H1 (cell line): ENCODE data around the gene NDNF. TPM values are rescaled to one million over a fixed set of nuclear protein-coding genes. Genes with fewer than 3 reads are reported as not detected.

Experiments
- CTCF ChIA-PET: fragments of 300-600 bp; sonication (Branson Sonifier 250); formaldehyde crosslinking; loops from one replicate; lab custom pipeline; 2021; ENCODE audit not compliant: partially characterized antibody; lab: Charles Lee
- POLR2A ChIA-PET: fragments of 300-600 bp; sonication (Branson Sonifier 250); formaldehyde crosslinking; loops from one replicate; lab custom pipeline; 2021; ENCODE audit warnings: inconsistent platforms; ENCODE audit not compliant: partially characterized antibody; lab: Charles Lee
- DNase-seq, 2 experiments: peaks; one replicate each; pipeline versions ENCODE4 v3.0.0 to v3.0.0-alpha.2; 2010 to 2022; ENCODE audit warnings: low spot score in 2 of 2, low read depth in 1 of 2, mixed read lengths in 1 of 2
- FAIRE-seq: peaks from 2 replicates; lab custom pipeline; 2011; peaks lifted over from hg19 to GRCh38; lab: Jason Lieb, UNC
- H2AFZ ChIP-seq: 2 replicates; pipeline ENCODE4 v1.8.1; 2012; ENCODE audit warnings: low read length, inconsistent platforms
- H2AK5ac ChIP-seq: 2 replicates; pipeline ENCODE4 v1.6.1; 2013; ENCODE audit warnings: low read depth, low read length
- H2BK120ac ChIP-seq: replicated peaks from 2 replicates; pipeline ENCODE3; 2013; ENCODE audit warnings: low read depth, low read length, inconsistent platforms
- H2BK12ac ChIP-seq: 2 replicates; pipeline ENCODE4 v1.6.1; 2013; ENCODE audit warnings: low read depth, low read length
- H2BK15ac ChIP-seq: 2 replicates; pipeline ENCODE4 v1.6.1; 2013; ENCODE audit warnings: low read length
- H2BK20ac ChIP-seq: 2 replicates; pipeline ENCODE4 v1.6.1; 2013; ENCODE audit warnings: low read length
- H2BK5ac ChIP-seq: 2 replicates; pipeline ENCODE4 v1.6.1; 2013; ENCODE audit warnings: low read depth, low read length
- H3K14ac ChIP-seq: 2 replicates; pipeline ENCODE4 v1.6.1; 2013; ENCODE audit warnings: inconsistent platforms; ENCODE audit not compliant: insufficient read length
- H3K18ac ChIP-seq: 2 replicates; pipeline ENCODE4 v1.6.1; 2013; ENCODE audit warnings: low read length; ENCODE audit errors: extremely low read depth
- H3K23ac ChIP-seq: 2 replicates; pipeline ENCODE4 v1.6.1; 2013; ENCODE audit warnings: inconsistent platforms; ENCODE audit not compliant: insufficient read length
- H3K23me2 ChIP-seq: 2 replicates; pipeline ENCODE4 v1.6.1; 2013; ENCODE audit warnings: low read depth, low read length
- H3K27ac ChIP-seq: 2 replicates; pipeline ENCODE4 v1.6.1; 2011; ENCODE audit warnings: low read depth, low read length, inconsistent platforms
- H3K27me3 ChIP-seq, 4 experiments: replicated peaks in 1 of 4; 1 replicate in 1 of 4; 2 replicates in 3 of 4; pipeline versions ENCODE4 v1.6.1 to v1.8.1; 2011 to 2013; ENCODE audit warnings: low read length in 3 of 4, mild to moderate bottlenecking in 3 of 4, inconsistent platforms in 2 of 4, mixed read lengths in 2 of 4, moderate library complexity in 1 of 4; ENCODE audit not compliant: control insufficient read depth in 3 of 4, insufficient read depth in 3 of 4; ENCODE audit errors: extremely low read depth in 1 of 4
- H3K36me3 ChIP-seq, 4 experiments: 2 replicates each; pipeline versions ENCODE4 v1.6.1 to v1.8.1; 2011 to 2013; ENCODE audit warnings: mild to moderate bottlenecking in 4 of 4, low read length in 3 of 4, moderate library complexity in 2 of 4, control low read depth in 1 of 4, inconsistent platforms in 1 of 4; ENCODE audit not compliant: insufficient read depth in 4 of 4, control insufficient read depth in 2 of 4
- H3K4ac ChIP-seq: replicated peaks from 2 replicates; pipeline ENCODE3; 2013; ENCODE audit warnings: low read length, low read depth, mixed read lengths, inconsistent platforms; ENCODE audit not compliant: insufficient read length
- H3K4me1 ChIP-seq, 4 experiments: replicated peaks in 1 of 4; 1 replicate in 1 of 4; 2 replicates in 3 of 4; pipeline versions ENCODE4 v1.6.1 to v1.8.1; 2011 to 2013; ENCODE audit warnings: low read length in 3 of 4, inconsistent platforms in 2 of 4, mixed read lengths in 1 of 4; ENCODE audit not compliant: insufficient read depth in 4 of 4, control insufficient read depth in 3 of 4
- H3K4me2 ChIP-seq, 2 experiments: 2 replicates each; pipeline versions ENCODE4 v1.6.1 to v1.8.1; 2011 to 2013; ENCODE audit warnings: low read depth in 2 of 2, low read length in 2 of 2, control low read depth in 1 of 2, inconsistent platforms in 1 of 2, mild to moderate bottlenecking in 1 of 2; ENCODE audit not compliant: insufficient read depth in 1 of 2
- H3K4me3 ChIP-seq, 4 experiments: fragments of 200-600, 300-600 bp in 1 of 4; sonication (generic), shearing (Covaris generic), sonication (Bioruptor Twin) in 1 of 4; 2 replicates each; pipeline versions ENCODE4 v1.5.1 to v1.8.1; 2011 to 2016; ENCODE audit warnings: low read length in 4 of 4, low read depth in 3 of 4, control low read depth in 2 of 4, inconsistent platforms in 2 of 4, mild to moderate bottlenecking in 2 of 4, mixed read lengths in 1 of 4, moderate library complexity in 1 of 4; ENCODE audit not compliant: insufficient read depth in 2 of 4; ENCODE audit errors: extremely low read depth in 1 of 4
- H3K56ac ChIP-seq: replicated peaks from 2 replicates; pipeline ENCODE3; 2013; ENCODE audit warnings: low read depth, mild to moderate bottlenecking, mixed read lengths, low read length, inconsistent platforms; ENCODE audit not compliant: insufficient read length
- H3K79me1 ChIP-seq: 2 replicates; pipeline ENCODE4 v1.6.1; 2013; ENCODE audit warnings: low read depth, low read length, control low read depth
- H3K79me2 ChIP-seq, 2 experiments: 2 replicates each; pipeline versions ENCODE4 v1.6.1 to v1.8.1; 2012 to 2013; ENCODE audit warnings: low read length in 2 of 2, mild to moderate bottlenecking in 2 of 2, inconsistent platforms in 1 of 2; ENCODE audit not compliant: insufficient read depth in 2 of 2, control insufficient read depth in 1 of 2
- H3K9ac ChIP-seq, 4 experiments: replicated peaks in 1 of 4; 1 replicate in 1 of 4; 2 replicates in 3 of 4; pipeline versions ENCODE4 v1.6.1 to v1.8.1; 2011 to 2013; ENCODE audit warnings: low read depth in 3 of 4, low read length in 3 of 4, control low read depth in 2 of 4, mild to moderate bottlenecking in 2 of 4, moderate library complexity in 2 of 4, inconsistent platforms in 1 of 4; ENCODE audit errors: extremely low read depth in 1 of 4
- H3K9me3 ChIP-seq, 2 experiments: 2 replicates each; pipeline versions ENCODE4 v1.6.1 to v1.8.1; 2012 to 2013; ENCODE audit warnings: mild to moderate bottlenecking in 2 of 2, moderate library complexity in 2 of 2, control low read depth in 1 of 2, inconsistent platforms in 1 of 2, low read depth in 1 of 2, low read length in 1 of 2, mixed read lengths in 1 of 2; ENCODE audit not compliant: insufficient read depth in 2 of 2
- H4K20me1 ChIP-seq, 2 experiments: replicated peaks in 1 of 2; 2 replicates each; pipeline versions ENCODE3 to v1.8.1; 2011 to 2013; ENCODE audit warnings: inconsistent platforms in 2 of 2, low read length in 2 of 2, mild to moderate bottlenecking in 1 of 2; ENCODE audit not compliant: insufficient read depth in 2 of 2, control insufficient read depth in 1 of 2
- H4K5ac ChIP-seq: 2 replicates; pipeline ENCODE4 v1.6.1; 2013; ENCODE audit warnings: low read length, low read depth, mixed read lengths, inconsistent platforms; ENCODE audit not compliant: insufficient read length
- H4K8ac ChIP-seq: 2 replicates; pipeline ENCODE4 v1.8.0; 2013; ENCODE audit warnings: mild to moderate bottlenecking, moderate library complexity, low read length, inconsistent platforms; ENCODE audit not compliant: insufficient read depth; ENCODE audit errors: extremely low read depth
- H4K91ac ChIP-seq: replicated peaks from 2 replicates; pipeline ENCODE3; 2013; ENCODE audit warnings: low read length, mixed read lengths, inconsistent platforms; ENCODE audit not compliant: insufficient read length
- JUND ChIP-seq: IDR thresholded peaks from 2 replicates; pipeline ENCODE4 v1.6.1; 2011; ENCODE audit warnings: mild to moderate bottlenecking, improper control_type of control experiment, low read length
- KDM4A ChIP-seq: IDR thresholded peaks from one replicate; pipeline ENCODE4 v1.7.1; 2012; ENCODE audit warnings: low read depth, mild to moderate bottlenecking, moderate library complexity, low read length, inconsistent platforms; ENCODE audit not compliant: severe bottlenecking
- KDM5A ChIP-seq: fragments of 200-600 bp; IDR thresholded peaks from 2 replicates; pipeline ENCODE4 v1.7.1; 2012; ENCODE audit warnings: mild to moderate bottlenecking, low read length, inconsistent platforms, mixed read lengths
- RAD21 ChIP-seq, 2 experiments: IDR thresholded peaks in 1 of 2; conservative IDR thresholded peaks in 1 of 2; 2 replicates each; pipeline ENCODE4 v1.6.1; 2011; ENCODE audit warnings: low read depth in 2 of 2, low read length in 2 of 2, improper control_type of control experiment in 1 of 2, inconsistent platforms in 1 of 2, mild to moderate bottlenecking in 1 of 2, moderate library complexity in 1 of 2
- RFX5 ChIP-seq: IDR thresholded peaks from 2 replicates; pipeline ENCODE4 v1.6.1; 2011; ENCODE audit warnings: low read depth, low read length, improper control_type of control experiment, borderline replicate concordance
- SAP30 ChIP-seq: fragments of 300-600 bp; sonication (generic); IDR thresholded peaks from 2 replicates; pipeline ENCODE4 v1.7.1; 2012; ENCODE audit warnings: low read length, moderate library complexity, mild to moderate bottlenecking, inconsistent platforms; ENCODE audit not compliant: insufficient read depth, insufficient replicate concordance
- SP1 ChIP-seq: IDR thresholded peaks from 2 replicates; pipeline ENCODE4 v1.6.1; 2011; ENCODE audit warnings: low read depth, low read length
- TBP ChIP-seq: IDR thresholded peaks from 2 replicates; pipeline ENCODE4 v1.6.1; 2011; ENCODE audit warnings: low read depth, low read length, improper control_type of control experiment
- YY1 ChIP-seq: IDR thresholded peaks from 2 replicates; pipeline ENCODE4 v1.6.1; 2011; ENCODE audit warnings: low read depth, mild to moderate bottlenecking, low read length
- WGBS, 2 experiments: shearing (Covaris generic) in 1 of 2; methylation state at CpG; one replicate each; pipeline versions ENCODE4 v1.1.6 to v1.1.7; 2013 to 2015; ENCODE audit warnings: low lambda C conversion rate in 2 of 2, mixed read lengths in 2 of 2, inconsistent platforms in 1 of 2, low coverage in 1 of 2, missing lambda C conversion rate in 1 of 2; ENCODE audit not compliant: insufficient replicate concordance in 2 of 2, insufficient coverage in 1 of 2, insufficient read length in 1 of 2; ENCODE audit errors: extremely low coverage in 1 of 2, missing lambda C conversion rate in 1 of 2; 5-methylcytosine and 5-hydroxymethylcytosine counted together
- polyA plus RNA-seq, 7 experiments: library from polyadenylated mRNA; depleted of rRNA in 3 of 7; stranded (reverse) in 5 of 7; unstranded in 2 of 7; fragments of >200 nt in 5 of 7; fragments of 200-250 nt in 2 of 7; gene quantifications; 1 replicate in 5 of 7; 2 replicates in 1 of 7; 4 replicates in 1 of 7; pipeline versions ENCODE4 v1.2.1 to v1.2.3, GENCODE V29; 2011 to 2013; ENCODE audit warnings: missing spikeins in 2 of 7, mixed read lengths in 2 of 7
- total RNA-seq: library from RNA; stranded (reverse); fragmentation: NEBNext Ultra II Directional; extraction: Animal tissue kit (Norgen Biotek cat#: 25700); gene quantifications from 2 replicates; pipeline ENCODE4 v1.2.1, GENCODE V29; 2021
- TF ChIP-seq, protein P1 (sequence below), 3 experiments: IDR thresholded peaks; 1 replicate in 2 of 3; 2 replicates in 1 of 3; pipeline versions ENCODE4 v1.5.1 to v1.6.1; 2011; ENCODE audit warnings: low read length in 3 of 3, mild to moderate bottlenecking in 3 of 3, inconsistent platforms in 2 of 3, low read depth in 1 of 3, moderate library complexity in 1 of 3; ENCODE audit not compliant: insufficient read depth in 1 of 3; ENCODE audit errors: control extremely low read depth in 1 of 3
- TF ChIP-seq, protein P2 (sequence below): IDR thresholded peaks from 2 replicates; pipeline ENCODE4 v1.6.1; 2012; ENCODE audit warnings: inconsistent platforms

Gene NDNF
- total and polyA plus RNA-seq, 2 of the 8 experiments (the other 6 are each of a cell fraction or from before 2014, with no cell fraction given): 0.70 to 1.6 TPM

DNA sequence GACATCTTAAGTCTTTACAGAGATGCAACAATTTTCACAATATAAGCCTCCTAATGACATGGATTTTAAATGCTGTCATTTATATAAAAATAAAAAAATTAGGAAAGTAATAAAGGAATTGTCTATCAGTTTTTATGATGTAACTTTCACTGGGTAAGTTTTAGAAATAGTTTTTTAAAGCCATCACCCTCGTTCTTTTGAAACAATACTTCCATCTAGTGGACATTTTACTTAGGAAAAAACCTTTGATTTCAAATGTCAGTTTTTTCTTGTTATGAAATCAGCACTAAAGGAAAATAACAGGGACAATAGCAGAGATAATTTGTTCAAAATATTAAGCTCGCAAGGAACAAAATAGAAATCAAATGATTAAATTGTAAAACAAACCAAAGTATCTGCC, 24.3 kb upstream of the NDNF start:
- no peaks in the 10 kb centered on the region for H3K27me3 ChIP-seq
- no peak overlapping the region for H3K14ac ChIP-seq
- FAIRE-seq: no peak
- no peaks in the 10 kb centered on the region for H3K23me2 ChIP-seq
- H2AFZ ChIP-seq: no peak overlapping the region
- H2AK5ac ChIP-seq: no peak overlapping the region
- H2BK120ac ChIP-seq: no peak overlapping the region
- H3K9me3 ChIP-seq: no peaks in the 10 kb centered on the region
- no peaks in the 10 kb centered on the region for H3K79me2 ChIP-seq
- no peak overlapping the region for H3K18ac ChIP-seq
- H4K91ac ChIP-seq: no peak overlapping the region
- no peak for DNase-seq
- CTCF ChIA-PET: interaction anchor here (0.6 to 1.4 kb wide), 4 partner anchors 211 to 1859 kb away, joined by 3 to 8 read pairs (median 5); no protein-coding TSS in a partner anchor
- H4K5ac ChIP-seq: no peak overlapping the region
- no peak overlapping the region for H2BK5ac ChIP-seq
- H4K8ac ChIP-seq: no peak overlapping the region
- no peak overlapping the region for H3K4ac ChIP-seq
- H2BK20ac ChIP-seq: no peak overlapping the region
- H3K36me3 ChIP-seq: no peaks in the 10 kb centered on the region
- H4K20me1 ChIP-seq: no peaks in the 10 kb centered on the region
- H2BK12ac ChIP-seq: no peak overlapping the region
- H3K9ac ChIP-seq: no peak overlapping the region
- no peak overlapping the region for H3K23ac ChIP-seq
- no peaks in the 10 kb centered on the region for H3K4me1 ChIP-seq
- no peak overlapping the region for H3K4me3 ChIP-seq
- no peak overlapping the region for H2BK15ac ChIP-seq
- H3K4me2 ChIP-seq: no peak overlapping the region
- H3K56ac ChIP-seq: no peak overlapping the region
- POLR2A ChIA-PET: no interaction called here
- WGBS, 2 experiments: 39% methylated on average over 2 of the region's 2 CpGs; no CpG with 5 or more reads in 1 of the 2 experiments
- no peaks in the 10 kb centered on the region for H3K79me1 ChIP-seq
- no peak overlapping the region for H3K27ac ChIP-seq
- no peak for TF ChIP-seq TBP
- no peak for TF ChIP-seq KDM4A
- TF ChIP-seq YY1: no peak
- TF ChIP-seq SP1: no peak
- TF ChIP-seq, protein P1, sequence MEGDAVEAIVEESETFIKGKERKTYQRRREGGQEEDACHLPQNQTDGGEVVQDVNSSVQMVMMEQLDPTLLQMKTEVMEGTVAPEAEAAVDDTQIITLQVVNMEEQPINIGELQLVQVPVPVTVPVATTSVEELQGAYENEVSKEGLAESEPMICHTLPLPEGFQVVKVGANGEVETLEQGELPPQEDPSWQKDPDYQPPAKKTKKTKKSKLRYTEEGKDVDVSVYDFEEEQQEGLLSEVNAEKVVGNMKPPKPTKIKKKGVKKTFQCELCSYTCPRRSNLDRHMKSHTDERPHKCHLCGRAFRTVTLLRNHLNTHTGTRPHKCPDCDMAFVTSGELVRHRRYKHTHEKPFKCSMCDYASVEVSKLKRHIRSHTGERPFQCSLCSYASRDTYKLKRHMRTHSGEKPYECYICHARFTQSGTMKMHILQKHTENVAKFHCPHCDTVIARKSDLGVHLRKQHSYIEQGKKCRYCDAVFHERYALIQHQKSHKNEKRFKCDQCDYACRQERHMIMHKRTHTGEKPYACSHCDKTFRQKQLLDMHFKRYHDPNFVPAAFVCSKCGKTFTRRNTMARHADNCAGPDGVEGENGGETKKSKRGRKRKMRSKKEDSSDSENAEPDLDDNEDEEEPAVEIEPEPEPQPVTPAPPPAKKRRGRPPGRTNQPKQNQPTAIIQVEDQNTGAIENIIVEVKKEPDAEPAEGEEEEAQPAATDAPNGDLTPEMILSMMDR (IDR thresholded peaks at IDR 0.05; ENCODE audit: control extremely low read depth in 1 of 3, insufficient read depth in 1 of 3, low read depth in 1 of 3, low read length in 3 of 3): peak in 1 of 3 experiments; percentile 16; a peak in 1 of 4 replicates
- TF ChIP-seq KDM5A: no peak
- TF ChIP-seq, protein P2, sequence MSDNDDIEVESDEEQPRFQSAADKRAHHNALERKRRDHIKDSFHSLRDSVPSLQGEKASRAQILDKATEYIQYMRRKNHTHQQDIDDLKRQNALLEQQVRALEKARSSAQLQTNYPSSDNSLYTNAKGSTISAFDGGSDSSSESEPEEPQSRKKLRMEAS: no peak
- TF ChIP-seq JUND: no peak
- peak in 1 of 2 experiments; percentile 73; a peak in 3 of 4 replicates for TF ChIP-seq RAD21 (IDR thresholded peaks at IDR 0.05 in 1 of 2, conservative IDR thresholded peaks at IDR 0.05 in 1 of 2; ENCODE audit: low read depth in 2 of 2, low read length in 2 of 2)
- no peak for TF ChIP-seq RFX5
- no peak for TF ChIP-seq SAP30
